HG03460 (cell line): Measurements from ENCODE around the gene C2orf68.
"Not testable (repeated sequence)": the region's sequence is repeated elsewhere in the genome, so short reads cannot be mapped to it uniquely, and the experiment has no call there.

ENCODE experiments used
- ATAC-seq: cut with Tn5 transposase; IDR thresholded peaks from one replicate; pipeline ENCODE4 v1.9.1; 2021; ENCODE audit not compliant: unreplicated experiment

The C2orf68 gene

DNA sequence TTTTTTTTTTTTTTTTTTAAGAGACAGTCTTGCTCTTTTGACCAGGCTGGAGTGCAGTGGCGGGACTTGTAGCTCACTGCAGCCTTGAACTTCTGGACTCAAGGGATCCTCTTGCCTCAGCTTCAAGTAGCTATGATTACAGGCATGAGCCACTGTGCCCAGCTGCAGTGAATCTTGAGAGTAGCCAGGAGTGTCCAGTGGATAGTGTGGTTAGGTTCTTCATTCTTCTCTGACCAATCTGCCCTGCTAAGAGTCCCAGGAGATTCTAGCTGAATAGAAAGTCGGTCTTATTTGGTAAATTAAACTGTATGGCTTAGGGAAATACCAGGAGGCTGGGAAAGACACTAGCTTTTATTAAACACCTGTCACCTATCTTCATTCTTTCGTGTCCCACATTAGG, 19.4 kb upstream of the C2orf68 start:
- ATAC-seq: no peak

DNA sequence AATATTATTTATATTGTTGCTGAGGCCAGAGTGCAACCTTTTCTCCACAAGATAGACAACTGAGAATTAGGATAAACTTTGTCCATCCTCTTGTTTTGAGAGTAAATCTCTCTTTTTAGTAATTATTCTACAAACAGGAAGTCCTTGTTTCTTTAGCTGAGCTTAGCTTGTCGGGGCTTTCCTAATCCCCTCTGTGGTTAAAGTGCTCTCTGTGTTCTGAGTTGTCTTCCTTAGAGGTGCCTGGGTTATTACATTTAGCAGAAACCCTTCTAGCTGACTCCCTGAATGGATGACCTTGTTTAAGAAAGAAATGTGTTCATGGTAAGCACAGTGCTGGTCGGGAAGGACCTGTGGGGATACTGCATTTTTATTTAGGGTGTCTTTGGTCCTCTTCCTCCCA, 16.8 kb upstream of the C2orf68 start:
- ATAC-seq: no peak

DNA sequence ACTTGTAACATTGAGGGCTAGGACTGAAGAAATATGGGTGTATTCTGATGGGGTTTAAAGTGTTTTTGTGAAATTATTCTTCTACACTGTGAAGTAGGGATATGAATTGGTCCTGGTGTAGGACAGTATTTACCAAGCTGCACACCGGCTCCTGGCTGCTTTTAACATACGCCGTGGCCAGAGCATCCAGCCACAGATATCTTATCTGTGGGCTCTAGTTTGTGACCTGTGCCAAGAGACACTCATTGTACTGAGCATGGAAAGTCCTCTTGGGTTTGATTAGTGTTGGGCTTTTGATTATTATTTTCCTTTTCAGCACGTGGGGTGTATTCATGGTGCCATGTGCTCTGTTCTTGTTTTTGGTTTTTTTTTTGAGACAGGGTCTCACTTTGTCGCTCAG, 12.1 kb upstream of the C2orf68 start:
- no peak for ATAC-seq

DNA sequence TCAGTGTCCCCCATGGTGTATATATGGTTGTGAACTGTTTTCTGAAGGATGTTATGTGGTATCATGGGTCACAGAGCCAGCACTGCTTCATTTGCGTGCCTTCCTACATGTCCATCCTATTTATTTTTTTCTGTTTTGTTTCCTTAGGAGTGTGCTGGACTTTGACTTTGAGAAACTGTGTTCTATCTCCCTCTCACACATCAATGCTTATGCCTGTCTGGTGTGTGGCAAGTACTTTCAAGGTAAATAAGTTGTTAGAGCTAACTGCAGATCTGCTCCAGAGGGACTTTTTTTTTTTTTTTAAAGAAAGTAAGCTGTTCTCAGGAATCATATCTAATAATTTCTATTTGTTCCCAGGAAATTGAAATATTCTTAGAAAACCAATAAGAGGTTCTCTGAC, 9.5 kb upstream of the C2orf68 start:
- ATAC-seq: no peak

DNA sequence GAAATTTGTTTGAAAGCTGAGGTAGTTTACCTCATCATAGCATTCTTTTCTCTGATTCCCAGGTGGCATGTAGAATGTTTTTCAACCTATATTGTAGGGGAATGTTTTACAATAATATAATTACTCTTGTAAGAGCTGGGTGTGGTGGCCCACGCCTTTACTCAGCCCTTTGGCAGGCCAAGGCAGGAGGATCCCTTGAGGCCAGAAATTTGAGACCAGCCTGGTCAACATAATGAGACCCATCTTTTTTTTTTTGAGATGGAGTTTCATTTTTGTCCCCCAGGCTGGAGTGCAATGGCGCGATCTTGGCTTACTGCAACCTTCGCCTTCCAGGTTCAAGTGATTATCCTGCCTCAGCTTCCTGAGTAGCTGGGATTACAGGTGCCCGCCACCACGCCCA, 7.8 kb upstream of the C2orf68 start:
- ATAC-seq: no peak

DNA sequence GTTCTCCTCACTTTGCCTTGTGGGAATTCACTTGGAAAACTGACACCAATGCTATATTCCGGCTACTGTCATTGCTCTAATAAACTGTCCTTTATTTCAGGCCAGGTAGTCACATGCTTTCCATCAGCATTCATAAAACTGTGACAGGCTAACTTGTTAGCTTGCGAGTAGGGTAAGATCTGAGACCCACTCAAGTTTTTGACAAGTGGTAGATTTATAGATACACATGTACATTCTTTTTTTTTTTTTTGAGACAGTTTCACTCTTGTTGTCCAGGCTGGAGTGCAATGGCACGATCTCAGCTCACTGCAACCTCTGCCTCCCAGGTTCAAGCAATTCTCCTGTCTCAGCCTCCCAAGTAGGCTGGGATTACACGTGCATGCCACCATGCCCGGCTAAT, 5.9 kb upstream of the C2orf68 start:
- ATAC-seq: not testable (repeated sequence)

DNA sequence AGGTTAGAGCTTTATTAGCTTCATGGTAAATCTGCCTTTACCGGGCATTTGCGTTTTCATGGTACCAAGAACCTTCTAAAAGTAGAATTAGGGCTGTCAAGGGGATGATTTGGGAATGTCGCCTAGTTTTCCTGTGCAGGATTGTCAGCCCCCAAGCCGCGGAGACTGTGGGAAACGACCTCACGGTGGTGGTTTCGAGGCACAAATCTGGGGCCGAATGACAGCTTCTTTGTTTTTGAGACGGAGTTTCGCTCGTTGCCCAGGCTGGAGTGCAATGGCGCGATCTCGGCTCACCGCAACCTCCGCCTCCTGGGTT, 3.5 kb upstream of the C2orf68 start:
- ATAC-seq: no peak

DNA sequence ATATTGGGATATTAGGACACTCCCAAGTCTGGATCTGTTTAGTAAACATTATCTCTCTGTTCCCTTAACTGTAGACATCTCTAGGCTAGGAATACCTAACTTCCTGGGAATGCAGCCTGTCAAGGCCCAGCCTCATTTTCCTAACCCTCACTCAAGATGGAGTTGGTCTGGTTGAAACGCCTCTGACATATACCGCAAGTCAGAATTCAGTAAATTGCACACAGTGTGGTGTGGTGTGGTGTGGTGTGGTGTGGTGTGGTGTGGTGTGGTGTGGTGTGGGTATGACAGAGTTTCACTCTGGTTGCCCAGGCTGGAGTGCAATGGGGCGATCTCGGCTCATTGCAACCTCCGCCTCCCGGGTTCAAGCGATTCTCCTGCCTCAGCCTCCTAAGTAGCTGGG, 2.9 kb upstream of the C2orf68 start:
- not testable (repeated sequence) for ATAC-seq

DNA sequence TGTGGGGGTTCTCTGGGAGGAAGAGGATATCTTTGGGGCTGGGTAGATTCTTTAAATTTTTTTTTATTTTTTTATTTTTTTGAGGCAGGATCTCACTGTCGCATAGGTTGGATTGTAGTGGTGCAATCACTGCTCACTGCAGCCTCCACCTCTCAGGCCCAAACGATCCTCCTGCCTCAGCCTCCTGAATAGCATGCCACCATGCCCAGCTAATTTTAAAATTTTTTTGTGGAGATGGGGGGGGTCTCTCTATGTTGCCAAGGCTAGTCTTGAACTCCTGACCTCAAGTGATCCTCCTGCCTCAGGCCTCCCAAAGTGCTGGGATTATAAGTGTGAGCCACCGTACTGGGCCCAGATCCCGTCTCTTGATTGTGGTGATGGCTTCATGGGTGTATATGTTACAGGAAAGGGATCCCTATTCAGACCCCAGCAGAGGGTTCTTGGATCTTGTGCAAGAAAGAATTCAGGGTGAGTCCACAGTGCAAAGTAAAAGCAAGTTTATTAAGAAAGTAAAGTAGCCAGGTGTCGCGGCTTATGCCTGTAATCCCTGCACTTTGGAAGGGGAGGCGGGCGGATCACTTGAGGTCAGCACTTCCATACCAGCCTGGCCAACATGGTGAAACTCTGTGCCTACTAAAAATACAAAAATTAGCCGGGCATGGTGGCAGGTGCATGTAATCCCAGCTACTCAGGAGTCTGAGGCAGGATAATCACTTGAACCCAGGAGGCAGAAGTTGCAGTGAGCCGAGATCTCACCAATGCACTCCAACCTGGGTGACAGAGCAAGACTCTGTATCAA, 2.0 kb upstream of the C2orf68 start:
- ATAC-seq: no peak

DNA sequence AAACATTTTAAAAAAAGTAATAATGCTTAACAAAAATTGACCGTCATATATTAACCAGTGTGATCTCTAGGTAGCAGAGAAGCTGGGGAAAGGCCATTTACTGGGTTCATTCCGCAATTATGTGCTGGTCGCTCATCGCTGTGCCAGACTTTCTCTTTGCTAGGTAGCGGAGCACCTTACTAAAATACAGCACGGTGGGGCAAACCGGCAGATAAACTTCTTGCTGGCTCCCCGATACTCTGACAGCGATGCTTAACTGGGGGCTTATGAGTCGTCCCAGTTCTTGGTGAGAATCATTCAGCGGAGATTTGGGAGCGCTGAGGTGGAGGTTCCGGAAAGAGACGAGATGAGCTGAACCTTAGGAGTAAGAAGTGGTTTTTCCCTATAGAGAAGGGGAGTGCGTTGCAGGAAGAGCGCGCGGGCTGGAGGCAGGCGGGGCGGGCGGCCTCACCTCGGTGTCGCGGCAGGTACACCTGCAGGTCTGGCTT, 605 bp downstream of the C2orf68 start:
- peak; percentile 12 for ATAC-seq

DNA sequence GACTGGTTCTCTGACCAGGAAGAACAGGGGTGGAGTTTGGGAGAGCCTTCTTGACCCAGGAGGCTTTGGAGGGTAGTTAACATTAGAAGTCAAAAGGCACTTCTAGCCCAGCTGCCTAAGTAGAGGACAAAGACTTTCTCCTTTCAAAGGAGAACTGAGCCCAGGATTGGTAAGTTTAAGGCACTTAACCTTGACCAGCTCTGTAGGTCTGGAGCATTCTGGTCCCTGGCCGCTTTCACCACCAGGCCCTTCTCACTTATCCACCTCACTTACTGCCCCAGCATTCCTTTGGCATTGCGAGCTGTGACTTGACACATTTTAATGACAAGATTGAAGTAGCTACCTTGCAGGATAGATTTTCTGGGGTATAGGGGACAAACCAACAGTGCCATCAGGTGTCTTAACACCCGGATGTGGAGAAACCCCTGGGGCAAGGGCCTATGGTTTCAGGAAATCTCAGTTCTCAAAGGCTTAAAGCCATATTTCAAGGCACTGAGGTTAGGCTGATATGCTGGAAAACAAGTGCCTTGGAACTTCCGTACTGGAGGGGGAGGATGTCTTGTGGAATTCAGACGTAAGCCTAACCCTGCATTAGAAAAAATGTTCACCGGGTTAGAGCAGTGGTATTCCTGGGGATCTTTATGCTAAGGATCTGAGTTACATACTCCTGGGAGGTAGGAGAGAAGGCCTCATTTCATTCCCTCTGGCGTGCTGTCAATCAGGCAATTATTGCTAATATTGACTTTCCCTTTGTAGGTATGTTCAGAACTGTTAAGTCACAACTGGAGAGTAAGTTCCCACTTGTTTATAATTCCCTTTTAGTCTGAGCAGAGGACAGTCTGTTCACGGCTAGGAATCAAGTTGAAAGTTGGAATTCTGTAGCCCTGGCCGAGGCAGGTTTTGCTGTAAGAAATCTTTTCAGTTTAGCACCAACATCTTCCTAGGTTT, 4.3 kb downstream of the C2orf68 start:
- no peak for ATAC-seq

DNA sequence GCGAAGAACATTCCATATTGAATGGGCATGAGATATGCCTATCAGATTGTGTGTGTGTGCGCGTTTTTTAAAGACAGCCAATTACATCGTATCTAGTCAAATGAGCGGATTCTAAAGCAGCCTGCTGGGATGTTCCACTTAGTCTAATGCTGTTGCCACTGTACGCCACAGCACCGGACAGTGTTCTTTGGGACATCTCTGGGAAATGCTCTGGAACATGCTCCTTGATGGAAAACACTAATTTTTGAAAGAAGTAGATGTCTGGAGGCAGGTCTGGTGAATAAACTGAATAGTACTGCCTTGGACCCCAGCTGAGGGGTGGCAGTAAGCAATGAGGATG, 5.8 kb downstream of the C2orf68 start:
- no peak for ATAC-seq

DNA sequence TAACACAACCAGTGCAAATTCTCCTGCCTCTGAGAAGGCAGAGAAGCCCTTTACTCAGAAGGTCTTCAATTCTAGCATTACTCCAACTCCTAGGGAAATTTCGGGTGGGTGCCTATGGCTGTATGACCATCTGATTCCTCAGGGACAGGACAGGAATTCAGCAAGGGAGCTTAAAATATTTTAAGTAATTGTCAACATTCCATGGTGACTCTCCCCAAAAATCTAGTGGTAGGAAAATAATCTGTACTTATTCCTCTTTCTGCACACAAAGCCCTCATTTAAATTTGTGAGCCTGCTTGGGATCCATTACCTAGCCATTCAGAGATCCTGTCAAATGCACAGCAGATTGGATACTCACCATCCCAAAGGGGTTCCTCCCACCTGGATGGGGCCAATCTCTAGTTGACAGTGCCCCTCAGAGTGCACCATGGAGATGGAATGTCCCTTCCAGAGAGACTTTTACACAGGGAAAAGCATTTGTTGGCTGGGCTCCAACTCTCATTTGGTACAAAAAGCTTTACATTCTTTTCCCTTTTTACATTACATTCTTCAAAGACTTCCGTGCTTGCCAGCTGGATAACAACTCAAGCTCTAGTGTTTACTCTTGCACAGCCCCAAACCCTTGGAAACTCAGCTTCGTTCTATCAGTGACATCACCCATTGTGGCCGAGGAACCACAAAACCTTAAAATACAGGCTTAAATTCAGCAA, 6.3 kb downstream of the C2orf68 start:
- no peak for ATAC-seq

DNA sequence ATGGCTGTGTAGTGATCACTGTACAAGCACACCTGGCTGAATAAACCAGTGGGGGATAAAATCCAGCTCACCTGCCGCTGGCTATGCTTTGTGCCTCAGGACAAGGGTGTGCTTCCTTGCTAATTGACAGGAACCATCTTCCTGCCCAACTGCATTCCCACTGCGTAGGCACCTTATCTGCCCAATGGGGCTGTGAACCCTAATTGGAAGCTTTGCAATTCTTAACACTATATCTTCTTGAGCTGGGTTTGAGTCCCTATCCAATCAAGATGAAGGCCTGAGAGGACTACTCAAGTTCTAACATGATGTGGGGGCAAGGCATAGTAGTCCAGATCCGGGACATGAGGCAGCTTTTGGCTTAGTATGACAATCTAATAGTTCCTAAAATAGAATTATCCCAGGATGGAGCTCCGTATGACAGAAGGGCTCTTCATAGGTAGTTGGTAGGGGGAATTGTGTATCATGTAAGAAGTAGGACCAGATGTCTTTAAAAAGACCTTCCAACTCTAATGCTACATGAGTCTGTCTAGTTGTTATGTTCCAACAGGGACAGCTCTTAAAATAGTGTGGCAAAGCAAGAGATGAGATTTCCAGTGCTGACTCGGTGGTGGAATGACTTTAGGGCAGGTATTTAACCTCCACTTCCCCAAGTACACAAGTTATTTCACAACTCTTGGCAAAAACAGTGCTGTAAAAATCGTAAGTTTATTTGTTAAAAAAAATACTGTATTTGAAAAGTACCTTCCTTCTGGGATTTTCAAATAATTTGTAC, 7.1 kb downstream of the C2orf68 start:
- ATAC-seq: no peak

DNA sequence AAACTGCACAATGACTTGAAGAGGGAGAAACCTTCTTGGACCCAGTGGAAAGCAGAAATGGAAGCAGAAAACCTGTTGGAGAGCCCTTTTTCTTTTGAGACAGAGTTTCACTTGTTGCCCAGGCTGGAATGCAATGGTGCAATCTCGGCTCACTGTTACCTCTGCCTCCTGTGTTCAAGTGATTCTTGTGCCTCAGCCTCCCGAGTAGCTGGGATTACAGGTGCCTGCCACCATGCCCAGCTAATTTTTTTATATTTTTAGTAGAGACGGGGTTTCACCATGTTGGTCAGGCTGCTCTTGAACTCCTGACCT, 7.8 kb downstream of the C2orf68 start:
- not testable (repeated sequence) for ATAC-seq

DNA sequence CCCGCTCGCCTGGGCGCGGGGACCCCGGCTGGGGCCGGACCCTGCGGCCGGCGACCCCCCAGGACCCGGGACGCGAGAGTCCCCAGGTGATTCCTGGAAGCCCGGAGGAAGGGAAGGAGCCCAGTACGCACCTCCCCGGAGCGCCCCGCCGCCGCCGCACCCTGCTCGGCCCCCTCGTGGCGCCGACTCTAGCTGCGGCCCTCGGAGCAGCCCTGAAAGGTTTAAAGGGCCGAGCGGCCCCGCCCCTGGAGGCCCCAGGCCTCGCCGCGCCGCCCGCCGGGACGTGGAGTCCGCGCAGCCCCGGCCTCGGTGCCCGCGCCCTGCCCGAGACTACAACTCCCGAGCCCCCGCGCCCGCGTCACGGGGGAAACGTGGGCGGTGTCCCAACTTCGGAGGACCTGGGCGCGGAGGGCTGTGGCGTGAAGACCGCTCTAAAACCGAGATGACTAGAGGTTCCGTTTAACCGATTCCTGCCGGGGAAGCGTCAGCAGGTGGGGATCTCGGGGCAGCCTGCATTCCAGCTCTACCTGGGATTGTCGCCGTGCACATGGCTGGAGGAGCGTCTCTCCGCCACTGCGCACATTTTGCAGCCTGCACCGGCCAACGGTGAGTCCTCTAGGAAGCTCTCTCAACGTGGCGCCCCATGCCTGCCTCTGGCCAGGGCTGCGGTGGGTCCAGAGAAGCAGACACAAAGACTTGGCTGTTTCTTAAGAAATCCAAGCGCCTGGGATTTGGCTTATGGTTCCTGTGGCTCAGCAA, 9.2 kb downstream of the C2orf68 start, which contains the start of gene TMEM150A:
Gene TMEM150A, minus strand, starts transcription at position 223 of the 759 bp plus-strand sequence. CDS start 750 bp downstream, outside the sequence.
- peak; percentile 97 for ATAC-seq

DNA sequence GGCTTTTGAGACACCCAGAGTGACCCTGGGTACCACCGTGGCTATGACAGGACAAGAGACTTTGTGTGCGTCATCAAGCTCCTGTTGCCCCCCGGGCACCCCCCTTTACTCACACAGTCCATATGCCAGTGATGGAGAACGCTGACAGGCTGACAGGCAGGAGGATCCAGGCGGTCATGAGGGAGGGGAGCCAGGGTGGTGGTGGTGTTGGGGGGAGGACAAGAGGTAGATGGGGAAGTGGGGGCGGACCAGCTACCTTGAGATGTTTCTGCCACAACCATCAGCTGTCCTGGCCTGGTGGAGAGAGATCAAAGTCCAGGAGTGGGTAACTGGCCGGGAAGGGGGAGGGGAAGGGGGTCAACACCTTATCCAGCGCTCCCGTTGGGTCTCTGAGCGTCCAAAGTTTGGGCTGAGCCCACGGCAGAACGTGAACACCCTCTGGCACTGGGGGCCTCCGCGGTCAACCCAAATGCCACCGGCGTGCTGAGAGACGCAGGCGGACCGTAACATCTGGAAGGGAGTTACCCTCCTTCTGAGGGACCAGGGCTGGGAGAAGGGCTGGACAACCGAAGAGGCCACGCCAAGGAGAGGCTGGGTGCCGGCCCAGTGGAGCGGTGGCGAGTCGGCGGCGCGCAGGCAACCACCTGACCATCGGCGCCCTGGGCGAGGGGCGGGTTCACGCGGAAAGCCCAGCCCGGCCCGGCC, 9.9 kb downstream of the C2orf68 start:
- ATAC-seq: peak; percentile 34

DNA sequence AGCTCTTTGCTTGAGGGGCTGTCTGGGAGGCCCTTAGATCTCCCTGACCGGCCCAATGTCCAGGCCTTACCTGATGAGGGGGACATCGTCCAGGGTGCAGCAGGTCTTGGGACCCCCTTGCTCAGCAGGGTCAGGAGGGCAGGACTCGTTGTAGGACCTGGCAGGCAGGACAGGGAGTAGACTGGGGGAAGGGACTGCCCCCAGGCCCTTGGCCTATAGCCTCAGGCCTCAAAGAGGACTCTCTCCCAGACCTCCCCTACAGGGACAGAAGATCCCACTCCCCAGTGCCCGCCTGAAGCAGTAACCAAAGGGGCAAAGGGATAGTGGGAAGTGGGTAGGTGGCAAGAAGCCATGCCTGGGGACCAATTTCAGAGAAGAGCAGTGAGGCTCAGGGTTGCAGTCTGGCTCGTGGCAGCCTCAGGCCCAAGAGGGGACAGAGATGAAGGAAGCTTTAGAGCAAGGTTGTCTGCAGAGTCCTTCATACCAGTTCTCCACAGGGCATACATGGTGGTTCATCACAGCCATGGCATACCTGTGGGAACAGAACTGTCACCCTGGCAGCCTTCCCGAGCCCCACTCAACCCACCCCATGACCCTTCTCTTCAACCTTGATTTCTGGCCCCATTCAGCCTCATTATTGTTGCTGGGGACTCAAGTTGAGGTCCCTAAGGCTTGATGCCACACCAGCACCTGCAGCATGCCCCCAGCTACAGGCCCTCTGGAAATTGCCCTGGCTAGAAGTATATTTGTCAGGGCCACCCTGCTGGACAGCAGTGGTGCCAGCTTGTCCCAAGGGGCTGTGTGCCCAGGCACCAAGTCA, 10.7 kb downstream of the C2orf68 start:
- ATAC-seq: no peak

DNA sequence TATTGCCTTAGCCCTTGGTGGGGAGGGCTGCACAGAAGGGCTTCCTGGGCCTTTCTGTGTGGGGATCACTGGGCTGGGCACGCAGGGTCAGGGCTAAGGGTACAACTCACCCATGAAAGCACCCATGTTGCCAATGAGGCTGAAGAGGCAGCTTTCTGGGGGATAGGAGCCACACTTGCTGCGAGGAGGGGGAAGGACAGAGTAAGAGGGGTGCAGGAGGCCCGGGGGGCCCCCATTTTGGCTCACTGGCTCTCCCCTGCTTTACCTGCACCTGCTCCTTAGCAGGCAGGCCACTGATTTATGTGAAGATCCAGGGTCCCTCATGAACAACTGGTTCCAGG, 11.7 kb downstream of the C2orf68 start:
- ATAC-seq: no peak
